Neutrophil (primary cell): ENCODE data around the gene ATOSA.

Experiments
- H3K27ac ChIP-seq: fragments of 200-600 bp; sonication (generic); 2 replicates; pipeline ENCODE4 v1.5.1; 2016; ENCODE audit warnings: mild to moderate bottlenecking, moderate library complexity
- H3K27me3 ChIP-seq: fragments of 200-600 bp; sonication (generic); 2 replicates; pipeline ENCODE4 v1.6.0; 2016; ENCODE audit warnings: mild to moderate bottlenecking
- H3K36me3 ChIP-seq: fragments of 200-600 bp; sonication (generic); 2 replicates; pipeline ENCODE4 v1.5.1; 2017
- H3K4me1 ChIP-seq, 2 experiments: fragments of 200-600 bp in 1 of 2; sonication (generic) in 1 of 2; 1 replicate in 1 of 2; 2 replicates in 1 of 2; pipeline versions ENCODE4 v1.5.1 to v1.6.1; 2013 to 2016; ENCODE audit warnings: low read depth in 1 of 2, low read length in 1 of 2, mild to moderate bottlenecking in 1 of 2, moderate library complexity in 1 of 2; ENCODE audit not compliant: control insufficient read depth in 1 of 2, insufficient read depth in 1 of 2
- H3K4me3 ChIP-seq, 2 experiments: fragments of 200-600 bp in 1 of 2; sonication (generic) in 1 of 2; 1 replicate in 1 of 2; 2 replicates in 1 of 2; pipeline ENCODE4 v1.5.1; 2013 to 2016; ENCODE audit warnings: low read depth in 1 of 2, low read length in 1 of 2, mild to moderate bottlenecking in 1 of 2, moderate library complexity in 1 of 2
- H3K9me3 ChIP-seq: fragments of 200-600 bp; sonication (generic); 2 replicates; pipeline ENCODE4 v1.5.1; 2016
- TF ChIP-seq, protein P1 (sequence below): fragments of 200-600 bp; sonication (generic); IDR thresholded peaks from 2 replicates; pipeline ENCODE4 v1.5.1; 2016; ENCODE audit warnings: antibody characterized with exemption

The ATOSA gene

DNA sequence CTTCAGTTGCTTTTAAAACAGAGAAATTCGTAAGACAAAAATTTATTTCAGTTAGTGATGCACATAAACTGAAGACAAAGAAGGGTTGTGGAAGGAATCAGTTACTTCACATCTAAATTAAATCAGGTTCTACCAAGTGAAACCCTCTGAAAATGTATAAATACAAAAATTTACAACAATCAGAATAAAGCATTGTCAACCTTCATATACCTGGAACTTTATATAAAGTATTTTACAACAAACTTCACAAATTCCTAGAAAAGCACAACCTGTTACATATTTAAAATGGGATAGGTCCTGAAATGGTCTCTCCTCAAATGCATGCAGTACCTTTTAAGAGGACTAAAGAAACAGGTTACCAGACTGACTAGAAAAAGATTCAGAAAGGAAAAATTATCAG lies 26.9 kb downstream of the ATOSA start:
- TF ChIP-seq, protein P1, sequence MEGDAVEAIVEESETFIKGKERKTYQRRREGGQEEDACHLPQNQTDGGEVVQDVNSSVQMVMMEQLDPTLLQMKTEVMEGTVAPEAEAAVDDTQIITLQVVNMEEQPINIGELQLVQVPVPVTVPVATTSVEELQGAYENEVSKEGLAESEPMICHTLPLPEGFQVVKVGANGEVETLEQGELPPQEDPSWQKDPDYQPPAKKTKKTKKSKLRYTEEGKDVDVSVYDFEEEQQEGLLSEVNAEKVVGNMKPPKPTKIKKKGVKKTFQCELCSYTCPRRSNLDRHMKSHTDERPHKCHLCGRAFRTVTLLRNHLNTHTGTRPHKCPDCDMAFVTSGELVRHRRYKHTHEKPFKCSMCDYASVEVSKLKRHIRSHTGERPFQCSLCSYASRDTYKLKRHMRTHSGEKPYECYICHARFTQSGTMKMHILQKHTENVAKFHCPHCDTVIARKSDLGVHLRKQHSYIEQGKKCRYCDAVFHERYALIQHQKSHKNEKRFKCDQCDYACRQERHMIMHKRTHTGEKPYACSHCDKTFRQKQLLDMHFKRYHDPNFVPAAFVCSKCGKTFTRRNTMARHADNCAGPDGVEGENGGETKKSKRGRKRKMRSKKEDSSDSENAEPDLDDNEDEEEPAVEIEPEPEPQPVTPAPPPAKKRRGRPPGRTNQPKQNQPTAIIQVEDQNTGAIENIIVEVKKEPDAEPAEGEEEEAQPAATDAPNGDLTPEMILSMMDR = no peak
- Histone ChIP-seq H3K27ac (no peak overlapping the region), H3K4me1 (no peaks in the 10 kb centered on the region), H3K4me3 (no peak overlapping the region), H3K27me3 (no peaks in the 10 kb centered on the region), H3K36me3 (peaks cover 59% of the 10 kb centered on the region), H3K9me3 (no peaks in the 10 kb centered on the region)

DNA sequence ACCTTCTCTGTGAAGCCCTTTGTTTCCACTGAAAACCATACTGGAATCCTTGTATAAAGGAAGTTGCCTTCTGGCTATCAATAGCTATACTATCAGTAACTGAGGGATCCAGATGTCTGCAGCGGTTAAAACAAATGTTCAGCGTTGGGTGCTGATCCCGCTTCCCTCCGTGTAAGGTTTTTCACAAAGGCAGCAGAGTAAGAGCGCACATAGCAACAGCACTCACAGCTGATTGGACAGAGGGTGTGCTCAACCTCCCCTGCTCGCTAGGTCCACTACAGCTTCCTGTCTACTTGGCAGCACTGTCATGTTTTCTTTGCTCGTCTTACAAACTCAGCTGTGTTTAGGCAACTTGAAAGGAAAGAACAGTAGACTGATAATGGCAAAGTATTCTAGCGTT lies 27.3 kb downstream of the ATOSA start:
- TF ChIP-seq, protein P1 = no peak
- H3K27me3 ChIP-seq = no peaks in the 10 kb centered on the region
- no peak overlapping the region for H3K4me3 ChIP-seq
- H3K4me1 ChIP-seq = no peaks in the 10 kb centered on the region
- no peaks in the 10 kb centered on the region for H3K9me3 ChIP-seq
- peaks cover 57% of the 10 kb centered on the region for H3K36me3 ChIP-seq
- H3K27ac ChIP-seq = no peak overlapping the region

- TF ChIP-seq, protein P1 = no peak
- no peak overlapping the region for H3K27ac ChIP-seq
- H3K4me3 ChIP-seq = no peak overlapping the region
- no peaks in the 10 kb centered on the region for H3K9me3 ChIP-seq
- no peaks in the 10 kb centered on the region for H3K4me1 ChIP-seq
- no peaks in the 10 kb centered on the region for H3K27me3 ChIP-seq
- H3K36me3 ChIP-seq = peaks cover 57% of the 10 kb centered on the region
These were observed 28.1 kb downstream of the ATOSA start for GRCh38 chr15:52651114-52651513.

- H3K27me3 ChIP-seq = no peaks in the 10 kb centered on the region
- peaks cover 48% of the 10 kb centered on the region for H3K36me3 ChIP-seq
- no peak overlapping the region for H3K4me3 ChIP-seq
- no peaks in the 10 kb centered on the region for H3K9me3 ChIP-seq
- no peaks in the 10 kb centered on the region for H3K4me1 ChIP-seq
- H3K27ac ChIP-seq = no peak overlapping the region
- TF ChIP-seq, protein P1 = no peak
These were observed 29.5 kb downstream of the ATOSA start for GRCh38 chr15:52649686-52650085.

- TF ChIP-seq, protein P1 = no peak
- Histone ChIP-seq H3K27ac (no peak overlapping the region), H3K4me1 (no peaks in the 10 kb centered on the region), H3K36me3 (peaks cover 26% of the 10 kb centered on the region), H3K9me3 (no peaks in the 10 kb centered on the region), H3K27me3 (no peaks in the 10 kb centered on the region), H3K4me3 (no peak overlapping the region)
These were observed 33.3 kb downstream of the ATOSA start for GRCh38 chr15:52645916-52646315.
